Measurements from ENCODE around the gene PIGH.

DNA sequence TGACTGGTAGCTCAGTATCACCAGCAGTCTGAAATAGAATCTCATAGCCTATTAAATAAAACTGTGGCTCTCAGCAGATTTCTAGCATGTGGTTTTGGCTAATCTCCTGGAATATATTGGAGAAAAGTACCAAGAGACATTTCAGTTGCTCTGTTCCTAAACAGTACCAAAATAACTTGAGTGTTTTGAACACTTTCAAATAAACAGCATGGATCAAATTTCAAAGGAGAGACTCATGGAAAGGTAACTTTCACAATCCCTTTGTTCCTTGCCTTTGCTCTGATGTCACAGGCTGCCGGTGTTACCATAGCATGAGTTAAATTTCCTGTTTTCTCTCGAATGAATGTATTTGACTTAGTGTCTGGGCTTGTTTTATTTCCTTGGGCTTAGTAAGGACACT, 23.0 kb upstream of the PIGH start:
- TF ChIP-seq CTCF (IDR thresholded peaks at IDR 0.05) (no peak), POLR2A (IDR thresholded peaks at IDR 0.05) (no peak)
